Kidney (tissue), 14 donors: ENCODE data around the gene ADRA2C. TPM values are rescaled to one million over a fixed set of nuclear protein-coding genes. Genes with fewer than 3 reads are reported as not detected.

Source experiments
- DNase-seq, 5 donors: peaks; one replicate each; pipeline ENCODE4 v3.0.0-alpha.2; 2013 to 2020
- FAIRE-seq: peaks from 2 replicates; lab custom pipeline; 2012; peaks lifted over from hg19 to GRCh38; lab: Jason Lieb, UNC
- H3K27ac ChIP-seq, 2 donors: one replicate each; pipeline ENCODE4 v1.7.0; 2013; ENCODE audit warnings: low read depth in 2 of 2, low read length in 2 of 2, inconsistent platforms in 1 of 2
- H3K27me3 ChIP-seq: one replicate; pipeline ENCODE4 v1.7.1; 2013; ENCODE audit warnings: low read length, inconsistent platforms; ENCODE audit not compliant: control insufficient read depth, insufficient read depth
- H3K36me3 ChIP-seq, 3 donors: one replicate each; pipeline versions ENCODE4 v1.7.0 to v1.7.1; 2013; ENCODE audit warnings: low read length in 3 of 3, control low read depth in 1 of 3, inconsistent platforms in 1 of 3; ENCODE audit not compliant: insufficient read depth in 3 of 3, control insufficient read depth in 2 of 3
- H3K4me1 ChIP-seq, 3 donors: one replicate each; pipeline versions ENCODE4 v1.7.0 to v1.7.1; 2013; ENCODE audit warnings: low read length in 3 of 3, inconsistent platforms in 1 of 3, low read depth in 1 of 3; ENCODE audit not compliant: control insufficient read depth in 2 of 3, insufficient read depth in 2 of 3
- H3K4me3 ChIP-seq, 3 donors: one replicate each; pipeline versions ENCODE4 v1.7.0 to v1.8.1; 2013; ENCODE audit warnings: low read length in 3 of 3, control low read depth in 1 of 3, inconsistent platforms in 1 of 3
- H3K9ac ChIP-seq, 3 donors: one replicate each; pipeline versions ENCODE4 v1.7.0 to v1.7.1; 2013; ENCODE audit warnings: low read length in 3 of 3, control low read depth in 1 of 3, inconsistent platforms in 1 of 3
- H3K9me3 ChIP-seq, 3 donors: one replicate each; pipeline versions ENCODE4 v1.7.0 to v1.7.1; 2013; ENCODE audit warnings: low read length in 3 of 3, control low read depth in 1 of 3, inconsistent platforms in 1 of 3; ENCODE audit not compliant: control insufficient read depth in 2 of 3, insufficient read depth in 1 of 3
- CTCF ChIP-seq: IDR thresholded peaks from 3 replicates; pipeline ENCODE4 v1.5.1; 2012; ENCODE audit warnings: mild to moderate bottlenecking, moderate library complexity, borderline replicate concordance; ENCODE audit not compliant: insufficient read depth; ENCODE audit errors: extremely low read depth
- intact Hi-C: fragments of 100-400 bp; cut with DNase I; formaldehyde crosslinking; loops from one replicate; pipeline ENCODE4 v1.11.1; 2022
- polyA plus RNA-seq: library from polyadenylated mRNA; stranded (reverse); fragments of 350-450 nt; fragmentation: Illumina TruSeq; extraction: RNeasy Lipid Tissue Mini Kit (QIAGEN cat#74804); gene quantifications from one replicate; pipeline ENCODE4 v1.2.3, GENCODE V29; 2014; ENCODE audit warnings: low read depth, low replicate concordance; ENCODE audit not compliant: insufficient read depth
- total RNA-seq: library from RNA; stranded (reverse); fragmentation: NEBNext Ultra II Directional; extraction: Animal tissue kit (Norgen Biotek cat#: 25700); gene quantifications from one replicate; pipeline ENCODE4 v1.2.1, GENCODE V29; 2021
- donor health status: control.
- donor health status: control.
- donor health status: control.
- donor health status: control.
- donor health status: control.
- donor health status: DM: yes; HTN: yes; CAD: no.
- donor health status: Normal renal cell carcinoma (clear cell type).

ADRA2C gene
- total and polyA plus RNA-seq, 2 donors from 2014 or later: 21.9 to 36.2 TPM

- intact Hi-C loops: no loop called here
- peaks cover 5% of the 10 kb centered on the region for H3K27me3 ChIP-seq
- DNase-seq: no peak
Measured at GRCh38 chr4:3762753-3763549, 3.2 kb upstream of the ADRA2C start.

GRCh38 chr4:3765271-3766035, 732 bp upstream of the ADRA2C start:
- intact Hi-C loops: no loop called here
- peak overlapping the region in 1 of 2 donors; percentile 53 for H3K27ac ChIP-seq
- peak overlapping the region in 1 of 3 donors; percentile 58 for H3K4me3 ChIP-seq
- H3K9ac ChIP-seq: peak overlapping the region in 1 of 3 donors; percentile 19
- peaks cover 0 to 5% (median 0%) of the 10 kb centered on the region in 3 donors for H3K4me1 ChIP-seq
- H3K9me3 ChIP-seq: no peaks in the 10 kb centered on the region
- peak; percentile 36 for TF ChIP-seq CTCF
- DNase-seq: peak in 4 of 5 donors; percentile 71 to 88 (median 78)
- no peak for FAIRE-seq
- H3K27me3 ChIP-seq: peaks cover 5% of the 10 kb centered on the region
- no peaks in the 10 kb centered on the region for H3K36me3 ChIP-seq

More at GRCh38 chr4:3762753-3763549, 3.2 kb upstream of the ADRA2C start:
- H3K9ac ChIP-seq: no peak overlapping the region
- no peak for FAIRE-seq
- no peaks in the 10 kb centered on the region for H3K9me3 ChIP-seq
- TF ChIP-seq CTCF: no peak
- H3K4me3 ChIP-seq: no peak overlapping the region
- H3K36me3 ChIP-seq: no peaks in the 10 kb centered on the region
- H3K4me1 ChIP-seq: peaks cover 0 to 5% (median 0%) of the 10 kb centered on the region in 3 donors
- H3K27ac ChIP-seq: no peak overlapping the region

GRCh38 chr4:3766785-3767569, 792 bp downstream of the ADRA2C start:
- no peak for FAIRE-seq
- H3K9me3 ChIP-seq: no peaks in the 10 kb centered on the region
- DNase-seq: peak in 4 of 5 donors; percentile 60 to 84 (median 70)
- H3K27ac ChIP-seq: peak overlapping the region in 1 of 2 donors; percentile 6
- no peaks in the 10 kb centered on the region for H3K36me3 ChIP-seq
- intact Hi-C loops: no loop called here
- peaks cover 0 to 5% (median 0%) of the 10 kb centered on the region in 3 donors for H3K4me1 ChIP-seq
- no peak for TF ChIP-seq CTCF
- no peak overlapping the region for H3K9ac ChIP-seq
- H3K4me3 ChIP-seq: peak overlapping the region in 2 of 3 donors; percentile 39 to 46
- peaks cover 5% of the 10 kb centered on the region for H3K27me3 ChIP-seq
